GM13976 (cell line): ENCODE results near the gene STMP1.

Source experiments
- DNase-seq: peaks from one replicate; pipeline ENCODE4 v3.0.0; 2012; ENCODE audit warnings: low spot score
- in situ Hi-C: fragments of 300-500 bp; cut with MboI; formaldehyde crosslinking; loops from one replicate; pipeline ENCODE4 v1.12.0; 2022; ENCODE audit warnings: low sequenced_read_pairs, mixed read lengths, inconsistent platforms; ENCODE audit not compliant: unreplicated experiment
- TF ChIP-seq, protein P1 (sequence below): IDR thresholded peaks from 2 replicates; pipeline ENCODE4 v1.5.1; 2012; ENCODE audit warnings: borderline replicate concordance, mild to moderate bottlenecking; ENCODE audit not compliant: insufficient read depth; ENCODE audit errors: extremely low read depth, missing control alignments, control extremely low read depth

Gene STMP1

GRCh38 chr7:135650831-135651573 is 11.3 kb upstream of the STMP1 start:
- TF ChIP-seq, protein P1, sequence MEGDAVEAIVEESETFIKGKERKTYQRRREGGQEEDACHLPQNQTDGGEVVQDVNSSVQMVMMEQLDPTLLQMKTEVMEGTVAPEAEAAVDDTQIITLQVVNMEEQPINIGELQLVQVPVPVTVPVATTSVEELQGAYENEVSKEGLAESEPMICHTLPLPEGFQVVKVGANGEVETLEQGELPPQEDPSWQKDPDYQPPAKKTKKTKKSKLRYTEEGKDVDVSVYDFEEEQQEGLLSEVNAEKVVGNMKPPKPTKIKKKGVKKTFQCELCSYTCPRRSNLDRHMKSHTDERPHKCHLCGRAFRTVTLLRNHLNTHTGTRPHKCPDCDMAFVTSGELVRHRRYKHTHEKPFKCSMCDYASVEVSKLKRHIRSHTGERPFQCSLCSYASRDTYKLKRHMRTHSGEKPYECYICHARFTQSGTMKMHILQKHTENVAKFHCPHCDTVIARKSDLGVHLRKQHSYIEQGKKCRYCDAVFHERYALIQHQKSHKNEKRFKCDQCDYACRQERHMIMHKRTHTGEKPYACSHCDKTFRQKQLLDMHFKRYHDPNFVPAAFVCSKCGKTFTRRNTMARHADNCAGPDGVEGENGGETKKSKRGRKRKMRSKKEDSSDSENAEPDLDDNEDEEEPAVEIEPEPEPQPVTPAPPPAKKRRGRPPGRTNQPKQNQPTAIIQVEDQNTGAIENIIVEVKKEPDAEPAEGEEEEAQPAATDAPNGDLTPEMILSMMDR = no peak
- DNase-seq = no peak
- in situ Hi-C loops = loop anchor here (25.0 kb wide), 1 partner anchor 364 kb away; no protein-coding TSS in a partner anchor

GRCh38 chr7:135653340-135654080 is 8.8 kb upstream of the STMP1 start:
- TF ChIP-seq, protein P1 = no peak
- in situ Hi-C loops = loop anchor here (25.0 kb wide), 1 partner anchor 366 kb away; no protein-coding TSS in a partner anchor
- no peak for DNase-seq

GRCh38 chr7:135658564-135658963 is 3.8 kb upstream of the STMP1 start:
- in situ Hi-C loops = loop anchor here (25.0 kb wide), 1 partner anchor 371 kb away; no protein-coding TSS in a partner anchor
- TF ChIP-seq, protein P1 = no peak
- no peak for DNase-seq

GRCh38 chr7:135659159-135659846 is 3.0 kb upstream of the STMP1 start:
- in situ Hi-C loops = loop anchor here (25.0 kb wide), 1 partner anchor 372 kb away; no protein-coding TSS in a partner anchor
- no peak for DNase-seq
- TF ChIP-seq, protein P1 = no peak

- peak; percentile 40 for DNase-seq
- TF ChIP-seq, protein P1 = no peak
- in situ Hi-C loops = loop anchor here (25.0 kb wide), 1 partner anchor 374 kb away; no protein-coding TSS in a partner anchor
These were observed 797 bp upstream of the STMP1 start for GRCh38 chr7:135661311-135662122.

GRCh38 chr7:135662123-135662372 is 266 bp upstream of the STMP1 start:
- in situ Hi-C loops = loop anchor here (25.0 kb wide), 1 partner anchor 375 kb away; no protein-coding TSS in a partner anchor
- no peak for DNase-seq
- TF ChIP-seq, protein P1 = peak; percentile 84
